SU-DHL-6 (cell line): ENCODE measurements around the gene AHRR.

Source experiments
- H2AFZ ChIP-seq: fragments of 200-600 bp; sonication (generic); 2 replicates; pipeline ENCODE4 v1.6.1; 2014; ENCODE audit warnings: low read depth, mild to moderate bottlenecking, moderate library complexity, mixed read lengths, antibody characterized with exemption, low read length; ENCODE audit not compliant: severe bottlenecking
- H3F3A ChIP-seq: fragments of 200-600 bp; shearing (Covaris generic); 2 replicates; pipeline ENCODE4 v1.6.0; 2016; ENCODE audit warnings: antibody characterized with exemption, mild to moderate bottlenecking; ENCODE audit not compliant: insufficient read depth
- H3K27ac ChIP-seq: fragments of 200-600 bp; sonication (generic); 2 replicates; pipeline ENCODE4 v1.5.1; 2016; ENCODE audit warnings: low read depth, mild to moderate bottlenecking, low read length, moderate library complexity, mixed read lengths
- H3K27me3 ChIP-seq: fragments of 200-600 bp; sonication (generic), shearing (Covaris generic); 2 replicates; pipeline ENCODE4 v1.6.0; 2014; ENCODE audit warnings: mild to moderate bottlenecking, low read length
- H3K36me3 ChIP-seq: fragments of 200-600 bp; sonication (generic); 2 replicates; pipeline ENCODE4 v1.6.1; 2014; ENCODE audit warnings: mild to moderate bottlenecking, low read length, mixed read lengths
- H3K4me2 ChIP-seq: fragments of 300-600, 200-600 bp; shearing (Covaris generic), sonication (generic); 2 replicates; pipeline ENCODE4 v1.6.0; 2014; ENCODE audit warnings: low read length, low read depth, mild to moderate bottlenecking; ENCODE audit not compliant: poor library complexity, severe bottlenecking
- H3K4me3 ChIP-seq: fragments of 200-600 bp; sonication (generic); 2 replicates; pipeline ENCODE4 v1.5.1; 2014; ENCODE audit warnings: antibody characterized with exemption, low read length, mild to moderate bottlenecking, mixed read lengths; ENCODE audit not compliant: insufficient read depth, poor library complexity, severe bottlenecking
- H3K79me2 ChIP-seq: fragments of 200-600 bp; sonication (generic); 2 replicates; pipeline ENCODE4 v1.6.1; 2014; ENCODE audit warnings: mild to moderate bottlenecking, low read length, moderate library complexity; ENCODE audit not compliant: insufficient read depth
- H3K9ac ChIP-seq: fragments of 200-600 bp; sonication (generic); 2 replicates; pipeline ENCODE4 v1.7.0; 2014; ENCODE audit warnings: mild to moderate bottlenecking, low read length
- H3K9me2 ChIP-seq: fragments of 200-600 bp; sonication (generic); replicated peaks from 2 replicates; pipeline ENCODE4 v1.6.1; 2014; ENCODE audit warnings: low read length; ENCODE audit not compliant: insufficient read depth
- H3K9me3 ChIP-seq: fragments of 200-600 bp; sonication (generic); 2 replicates; pipeline ENCODE4 v1.6.1; 2014; ENCODE audit warnings: low read length, mixed read lengths; ENCODE audit not compliant: insufficient read depth
- H4K20me1 ChIP-seq: fragments of 200-600 bp; sonication (generic); 2 replicates; pipeline ENCODE4 v1.6.1; 2014; ENCODE audit warnings: low read depth, mild to moderate bottlenecking, antibody characterized with exemption, low read length, moderate library complexity, mixed read lengths
- CTCF ChIP-seq: fragments of 200-600 bp; sonication (generic); IDR thresholded peaks from one replicate; pipeline ENCODE4 v1.5.1; 2017; ENCODE audit warnings: antibody characterized with exemption, mild to moderate bottlenecking, low read length, moderate library complexity; ENCODE audit not compliant: insufficient read depth, poor library complexity, severe bottlenecking
- EZH2phosphoT487 ChIP-seq: fragments of 200-600 bp; sonication (generic), shearing (Covaris generic); conservative IDR thresholded peaks from 2 replicates; pipeline ENCODE4 v1.6.1; 2018; ENCODE audit warnings: mild to moderate bottlenecking, antibody characterized with exemption, low read length, moderate library complexity, mixed read lengths

The AHRR gene

GRCh38 chr5:350355-350754, 28.8 kb downstream of the AHRR start:
- no peaks in the 10 kb centered on the region for H3F3A ChIP-seq
- no peak overlapping the region for H3K9ac ChIP-seq
- TF ChIP-seq EZH2phosphoT487, result no peak
- TF ChIP-seq CTCF, result peak; percentile 14
- H3K4me2 ChIP-seq, result no peak overlapping the region
- no peak overlapping the region for H3K4me3 ChIP-seq
- no peak overlapping the region for H3K27ac ChIP-seq
- no peaks in the 10 kb centered on the region for H4K20me1 ChIP-seq
- no peaks in the 10 kb centered on the region for H3K27me3 ChIP-seq
- H3K79me2 ChIP-seq, result no peaks in the 10 kb centered on the region
- no peaks in the 10 kb centered on the region for H3K36me3 ChIP-seq
- H3K9me2 ChIP-seq, result no peaks in the 10 kb centered on the region
- no peak overlapping the region for H2AFZ ChIP-seq
- no peaks in the 10 kb centered on the region for H3K9me3 ChIP-seq

- Histone ChIP-seq H3K27ac (no peak overlapping the region), H3K9me2 (no peaks in the 10 kb centered on the region), H3K4me2 (no peak overlapping the region), H3K27me3 (no peaks in the 10 kb centered on the region), H3K9me3 (no peaks in the 10 kb centered on the region), H3K79me2 (no peaks in the 10 kb centered on the region), H3F3A (no peaks in the 10 kb centered on the region), H4K20me1 (no peaks in the 10 kb centered on the region), H3K4me3 (no peak overlapping the region), H3K36me3 (no peaks in the 10 kb centered on the region), H2AFZ (no peak overlapping the region), H3K9ac (no peak overlapping the region)
- TF ChIP-seq EZH2phosphoT487, result no peak
- no peak for TF ChIP-seq CTCF
These were observed 29.8 kb downstream of the AHRR start for GRCh38 chr5:351084-351920.

GRCh38 chr5:351921-352245, 30.4 kb downstream of the AHRR start:
- H3K4me2 ChIP-seq, result no peak overlapping the region
- H3K9me2 ChIP-seq, result no peaks in the 10 kb centered on the region
- H3K79me2 ChIP-seq, result no peaks in the 10 kb centered on the region
- H3K4me3 ChIP-seq, result no peak overlapping the region
- H3K27me3 ChIP-seq, result no peaks in the 10 kb centered on the region
- no peaks in the 10 kb centered on the region for H4K20me1 ChIP-seq
- H3K36me3 ChIP-seq, result no peaks in the 10 kb centered on the region
- H3F3A ChIP-seq, result no peaks in the 10 kb centered on the region
- H3K9ac ChIP-seq, result no peak overlapping the region
- no peak overlapping the region for H2AFZ ChIP-seq
- no peak overlapping the region for H3K27ac ChIP-seq
- no peaks in the 10 kb centered on the region for H3K9me3 ChIP-seq
- no peak for TF ChIP-seq EZH2phosphoT487
